ENCODE measurements around the gene PMPCA.

PMPCA gene

GRCh38 chr9:136410500-136411287, at the start of gene PMPCA, which contains the start of gene ENTR1:
Gene PMPCA, plus strand, starts transcription at chr9:136410658. Its CDS starts 11 bp downstream, at chr9:136410669.
Gene ENTR1, minus strand, starts transcription at chr9:136410614. Its CDS starts 217 bp downstream, at chr9:136410397.
- DNase-seq, result peak; percentile 85 to 99

GRCh38 chr9:136361047-136361753, 49.3 kb upstream of the PMPCA start:
- DNase-seq, result no peak

DNA sequence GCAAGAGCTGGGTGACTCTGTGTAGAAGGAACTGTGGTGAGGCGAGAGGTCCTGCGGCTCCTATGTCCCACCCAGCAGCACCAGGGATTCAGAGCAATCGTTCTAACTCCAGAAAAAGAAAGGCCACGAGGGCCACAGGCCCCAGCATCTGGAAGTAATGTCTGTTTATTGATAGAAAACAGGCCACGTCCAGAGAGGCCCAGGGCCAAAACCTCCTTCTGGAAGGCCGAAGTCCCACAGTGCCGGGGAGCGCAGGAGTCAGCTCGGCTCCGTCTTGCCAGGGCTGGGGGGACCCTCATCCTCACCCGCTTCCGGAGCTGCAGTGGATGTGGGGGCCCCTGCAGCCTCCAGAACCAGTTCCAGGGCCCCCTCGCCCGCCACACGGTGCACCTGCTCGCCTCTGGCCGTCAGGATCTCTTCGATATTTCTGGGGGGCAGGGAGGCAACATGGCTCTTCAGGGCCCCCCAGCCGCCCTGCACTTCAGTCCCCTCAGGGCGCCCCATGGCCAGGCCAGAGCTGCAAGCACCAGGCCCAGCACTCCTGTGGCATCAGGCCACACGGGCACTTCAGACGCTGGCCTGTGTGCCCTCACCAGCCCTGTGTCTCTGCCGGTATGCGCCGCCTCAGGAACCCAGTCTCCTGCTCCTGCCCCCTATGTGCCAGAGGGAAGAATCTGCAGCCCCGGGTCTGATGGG, 48.6 kb upstream of the PMPCA start:
- no peak for DNase-seq

- DNase-seq, result no peak
Observed at GRCh38 chr9:136362450-136362784, 48.0 kb upstream of the PMPCA start.

DNA sequence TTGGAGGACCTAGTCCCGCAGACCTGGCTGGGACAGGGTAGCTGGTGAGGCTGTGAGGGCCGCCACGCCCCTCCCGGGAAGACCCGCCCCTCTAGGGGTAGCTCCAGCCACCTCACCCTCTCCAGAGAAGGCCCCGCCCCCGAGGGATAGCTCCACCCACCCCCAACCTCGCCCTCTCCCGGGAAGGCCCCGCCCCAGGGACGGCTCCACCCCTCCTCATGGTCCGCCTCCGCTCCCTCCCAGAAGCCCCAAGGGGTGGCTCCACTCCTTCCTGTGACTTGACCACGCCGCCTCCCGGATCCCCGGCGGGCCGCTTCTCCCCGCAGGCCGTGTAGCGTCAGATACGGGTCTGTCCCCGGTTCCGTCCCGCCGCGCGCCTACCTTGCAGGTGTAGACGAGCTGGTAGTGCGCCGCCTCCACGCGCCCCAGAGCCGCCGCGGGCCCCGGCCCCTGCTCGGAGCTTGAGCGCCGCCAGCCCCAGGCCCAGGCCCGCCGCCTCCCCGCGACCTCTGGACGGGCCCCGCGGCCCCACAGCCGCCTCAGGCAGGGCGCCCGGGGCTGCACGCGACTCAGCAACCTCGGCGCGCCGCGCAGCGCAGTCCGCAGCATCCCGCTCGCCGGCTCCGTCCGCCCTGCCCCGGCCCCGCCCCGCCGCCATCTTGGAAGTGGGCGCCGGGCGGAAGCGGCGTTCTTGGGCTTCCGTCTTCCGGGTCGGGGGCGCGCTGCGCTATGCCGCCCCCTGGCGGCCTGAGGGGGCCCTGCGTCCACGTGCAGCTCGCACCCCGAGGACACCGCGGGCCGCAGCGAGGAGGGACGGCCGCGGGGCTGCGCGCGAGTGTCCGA, 47.1 kb upstream of the PMPCA start, which contains the start of gene DNLZ:
DNLZ (minus strand) TSS at position 639 of the 843 bp plus-strand sequence; CDS start at position 609, 30 bp downstream.
- DNase-seq, result peak; percentile 92 to 97

- no peak for DNase-seq
Observed at GRCh38 chr9:136363949-136364748, 46.3 kb upstream of the PMPCA start.

- no peak for DNase-seq
Observed at GRCh38 chr9:136364942-136365774, 45.3 kb upstream of the PMPCA start.

GRCh38 chr9:136365775-136366222, 44.7 kb upstream of the PMPCA start:
- DNase-seq, result peak; percentile 25 to 60

- no peak for DNase-seq
Observed at GRCh38 chr9:136366826-136367225, 43.6 kb upstream of the PMPCA start.

DNA sequence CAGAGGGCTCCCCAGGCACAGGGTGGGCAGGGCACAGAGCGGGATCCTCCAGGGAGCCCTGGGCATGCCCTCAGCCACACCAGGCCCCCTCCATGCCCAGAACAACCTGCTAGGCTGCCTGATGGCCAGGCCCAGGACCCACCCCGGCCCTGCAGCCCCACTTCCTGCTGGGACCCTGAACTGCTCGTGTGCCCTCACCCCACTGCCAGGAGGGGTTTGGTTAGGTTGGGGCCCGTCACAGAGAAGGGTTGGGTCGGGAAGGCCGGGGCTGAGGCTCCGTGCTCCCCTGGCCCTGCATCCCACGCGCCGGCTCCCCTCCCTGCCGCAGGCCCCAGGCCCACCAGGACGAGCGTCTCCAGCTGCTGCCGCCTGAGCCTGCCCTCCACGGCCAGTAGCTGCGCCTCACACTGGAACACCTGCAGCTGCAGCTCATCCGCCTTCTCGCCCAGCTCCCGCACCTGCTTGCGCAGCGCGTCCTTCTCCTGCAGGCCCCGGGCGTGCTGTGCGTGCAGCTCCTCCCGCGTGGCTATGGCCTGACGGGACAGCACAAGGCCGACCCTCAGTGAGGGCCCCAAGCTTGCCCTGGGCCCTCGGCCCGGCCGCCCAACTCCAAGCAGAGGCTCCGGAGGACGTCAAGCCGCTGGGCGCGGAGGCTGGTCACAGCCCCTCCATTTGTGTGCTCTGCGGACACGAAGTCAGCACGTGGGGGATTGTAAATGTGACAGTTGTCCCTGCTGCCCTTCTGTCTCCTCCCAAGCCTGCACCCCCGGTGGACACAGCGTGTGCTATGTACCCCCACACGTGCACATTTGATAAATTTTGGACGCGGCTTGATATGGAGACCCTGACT, 42.9 kb upstream of the PMPCA start:
- no peak for DNase-seq

DNA sequence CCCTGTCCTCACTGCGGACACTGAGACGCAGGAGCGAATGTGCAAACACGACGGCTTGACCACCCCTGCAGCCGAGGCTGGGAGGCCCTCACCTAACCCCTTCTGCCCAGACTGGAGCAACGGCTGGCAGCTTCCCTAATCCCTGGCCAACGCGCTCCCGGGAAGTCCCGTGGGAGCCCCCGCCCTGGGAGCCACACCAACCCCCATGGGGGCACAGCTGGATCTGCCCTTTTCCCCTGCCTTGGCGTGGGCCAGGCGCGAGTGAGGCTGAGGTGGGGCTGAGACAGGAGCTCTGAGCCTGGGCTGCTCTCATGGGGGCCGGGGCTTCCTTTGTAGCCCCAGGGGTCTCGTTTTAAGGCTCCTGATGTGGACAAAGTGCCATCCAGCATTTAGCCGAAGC, 42.3 kb upstream of the PMPCA start:
- no peak for DNase-seq

GRCh38 chr9:136370037-136370436, 40.4 kb upstream of the PMPCA start:
- DNase-seq, result no peak

- no peak for DNase-seq
Observed at GRCh38 chr9:136370687-136371532, 39.5 kb upstream of the PMPCA start.

DNA sequence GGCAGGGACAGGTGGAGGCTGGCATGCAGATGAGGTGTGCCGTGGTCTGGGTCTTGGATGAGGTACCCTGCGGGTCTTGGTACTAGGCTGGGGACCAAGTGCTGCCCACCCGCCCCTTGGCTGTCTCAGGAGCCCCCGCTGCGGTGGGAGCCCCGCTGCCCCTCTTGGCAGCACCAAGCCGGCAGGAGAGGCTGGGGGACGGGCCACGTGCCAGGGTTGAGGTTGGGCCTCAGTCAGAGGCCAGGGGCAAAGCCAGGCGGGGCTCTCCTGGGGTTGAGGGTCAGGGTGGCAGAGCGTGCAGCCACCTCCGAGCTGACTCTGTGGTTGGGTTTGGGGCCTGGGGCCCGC, 39.0 kb upstream of the PMPCA start:
- no peak for DNase-seq

DNA sequence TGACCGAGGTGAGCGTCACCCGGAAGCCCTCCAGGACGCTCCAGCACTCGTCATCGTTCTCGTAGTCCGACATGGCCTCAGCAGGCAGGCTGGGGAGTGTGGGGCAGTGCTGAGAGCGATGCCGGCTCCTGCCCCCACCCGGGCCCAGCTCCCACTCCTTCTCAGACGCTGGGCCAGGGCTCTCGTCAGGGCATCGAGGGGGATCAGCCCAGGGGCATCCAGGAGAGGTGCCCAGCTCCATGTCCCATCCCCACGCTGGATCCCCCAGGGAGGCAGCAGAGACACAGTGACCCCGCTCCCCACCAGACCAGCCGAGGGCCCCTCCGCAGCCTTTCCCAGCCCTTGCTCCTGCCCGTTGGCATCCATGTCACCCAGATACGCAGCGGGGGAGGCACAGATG, 38.5 kb upstream of the PMPCA start:
- DNase-seq, result no peak

DNA sequence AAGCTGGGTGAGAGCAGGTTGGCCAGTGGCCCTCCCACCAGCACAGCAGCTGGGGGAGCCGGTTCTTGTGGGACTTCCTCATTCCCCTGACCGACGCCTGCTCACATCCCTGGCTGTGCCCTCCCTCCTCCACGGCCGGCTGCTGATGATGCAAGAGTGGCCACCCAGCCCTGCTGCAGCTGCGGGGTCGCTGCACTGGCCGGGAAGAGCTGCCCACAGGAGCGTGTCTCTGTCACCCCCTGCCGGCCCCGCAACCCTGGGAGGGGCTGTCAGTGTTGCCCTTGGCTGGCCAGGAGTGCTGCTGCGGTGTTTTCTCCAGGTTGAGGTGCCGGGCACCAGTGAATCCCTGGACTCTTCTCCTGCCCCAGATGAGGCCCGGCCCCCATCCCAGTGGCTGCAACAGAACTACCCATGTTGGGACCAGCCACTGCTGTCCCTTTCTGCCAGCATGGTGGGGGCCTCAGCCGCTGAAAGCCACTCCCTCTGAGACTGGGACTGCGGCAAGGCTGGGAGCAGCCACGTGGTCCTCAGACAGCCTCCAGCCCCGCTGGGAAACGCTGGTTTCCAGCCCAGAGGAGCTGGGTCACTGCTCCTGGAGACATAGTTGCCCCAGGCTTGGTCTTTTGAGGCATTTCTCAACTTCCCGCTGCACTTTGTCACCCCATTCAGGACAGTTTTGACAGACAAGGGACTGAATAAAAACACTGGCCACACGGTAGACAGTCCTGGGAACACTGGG, 37.7 kb upstream of the PMPCA start:
- DNase-seq, result peak; percentile 78 to 80

- DNase-seq, result peak; percentile 85
Observed at GRCh38 chr9:136373300-136374182, 36.9 kb upstream of the PMPCA start, which contains the start of gene CARD9. Gene CARD9, minus strand, starts transcription at chr9:136373669. Its CDS starts 1,591 bp downstream, at chr9:136372078.
